Esophagus (tissue), 2 donors: ENCODE results near the gene SLC24A4. TPM values are rescaled to one million over a fixed set of nuclear protein-coding genes. Genes with fewer than 3 reads are reported as not detected.
A peak's percentile ranks its signal among the peaks of the same experiment; 100 is the strongest.

Experiments used
- H3K27ac ChIP-seq, 2 donors: one replicate each; pipeline ENCODE4 v1.5.1; 2013; ENCODE audit warnings: low read depth in 2 of 2, mild to moderate bottlenecking in 2 of 2, inconsistent platforms in 1 of 2, low read length in 1 of 2, moderate library complexity in 1 of 2
- H3K27me3 ChIP-seq, 2 donors: one replicate each; pipeline ENCODE4 v1.6.1; 2013; ENCODE audit warnings: low read length in 2 of 2, control low read depth in 1 of 2, mild to moderate bottlenecking in 1 of 2; ENCODE audit not compliant: insufficient read depth in 2 of 2, control insufficient read depth in 1 of 2
- H3K36me3 ChIP-seq, 2 donors: one replicate each; pipeline ENCODE4 v1.6.1; 2013; ENCODE audit warnings: low read length in 1 of 2; ENCODE audit not compliant: control insufficient read depth in 2 of 2, insufficient read depth in 2 of 2
- H3K4me1 ChIP-seq, 2 donors: one replicate each; pipeline ENCODE4 v1.6.1; 2013; ENCODE audit warnings: low read length in 1 of 2; ENCODE audit not compliant: control insufficient read depth in 2 of 2, insufficient read depth in 2 of 2
- H3K4me3 ChIP-seq, 2 donors: one replicate each; pipeline ENCODE4 v1.5.1; 2013; ENCODE audit warnings: low read length in 2 of 2, mild to moderate bottlenecking in 2 of 2, low read depth in 1 of 2, moderate library complexity in 1 of 2
- H3K9me3 ChIP-seq, 2 donors: one replicate each; pipeline ENCODE4 v1.6.1; 2013; ENCODE audit warnings: mild to moderate bottlenecking in 2 of 2, low read depth in 1 of 2, low read length in 1 of 2, moderate library complexity in 1 of 2; ENCODE audit not compliant: control insufficient read depth in 2 of 2, insufficient read depth in 1 of 2
- WGBS, 2 donors: extraction: QIAGEN DNeasy Blood & Tissue Kit; methylation state at CpG; one replicate each; pipeline ENCODE4 v1.1.7; 2013; 5-methylcytosine and 5-hydroxymethylcytosine counted together
- polyA plus RNA-seq, 2 donors: library from polyadenylated mRNA; stranded (reverse); fragments of 200-250 nt; gene quantifications; one replicate each; pipeline ENCODE4 v1.2.3, GENCODE V29; 2013
- donor health status: healthy with polysubstance abuse.
- donor health status: Bipolar disorder and iron deficiency.

SLC24A4 gene
- polyA plus RNA-seq, 2 donors: 0.04 TPM

DNA sequence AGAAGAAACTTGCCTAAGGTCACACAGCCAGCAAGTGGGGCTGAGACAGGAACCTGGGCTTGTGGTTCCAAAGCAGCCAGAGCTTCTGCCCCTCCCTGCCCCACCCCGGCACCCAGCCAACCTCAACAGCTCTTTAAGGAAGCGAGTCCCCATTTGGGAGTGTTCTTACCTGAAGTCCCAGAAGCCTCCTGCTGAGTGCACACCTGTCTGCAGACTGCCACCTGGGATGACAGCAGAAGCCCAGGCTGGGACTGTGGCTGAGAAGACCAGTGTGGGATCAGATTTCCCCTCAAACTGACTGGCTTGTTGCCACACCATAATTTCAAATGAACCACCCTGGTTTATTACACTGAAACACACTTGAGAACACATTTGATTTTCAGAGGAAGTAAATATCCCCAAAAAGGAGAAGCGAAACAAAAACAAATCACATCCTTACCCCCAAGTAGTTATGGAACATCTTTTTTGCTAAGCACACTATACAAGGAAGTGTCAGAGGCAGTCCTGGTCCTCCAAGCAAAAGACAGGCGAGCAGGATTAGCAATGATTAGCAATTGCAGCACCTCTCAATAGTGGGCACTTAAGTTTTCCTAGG, 184.3 kb downstream of the SLC24A4 start:
- no peaks in the 10 kb centered on the region for H3K27me3 ChIP-seq
- H3K4me3 ChIP-seq: no peak overlapping the region
- WGBS, 2 donors: 59 to 60% methylated on average over 4 of the region's 4 CpGs
- H3K27ac ChIP-seq: peak overlapping the region in 1 of 2 donors; percentile 50
- peaks cover 0 to 4% of the 10 kb centered on the region in 2 donors for H3K4me1 ChIP-seq
- H3K36me3 ChIP-seq: no peaks in the 10 kb centered on the region
- no peaks in the 10 kb centered on the region for H3K9me3 ChIP-seq

DNA sequence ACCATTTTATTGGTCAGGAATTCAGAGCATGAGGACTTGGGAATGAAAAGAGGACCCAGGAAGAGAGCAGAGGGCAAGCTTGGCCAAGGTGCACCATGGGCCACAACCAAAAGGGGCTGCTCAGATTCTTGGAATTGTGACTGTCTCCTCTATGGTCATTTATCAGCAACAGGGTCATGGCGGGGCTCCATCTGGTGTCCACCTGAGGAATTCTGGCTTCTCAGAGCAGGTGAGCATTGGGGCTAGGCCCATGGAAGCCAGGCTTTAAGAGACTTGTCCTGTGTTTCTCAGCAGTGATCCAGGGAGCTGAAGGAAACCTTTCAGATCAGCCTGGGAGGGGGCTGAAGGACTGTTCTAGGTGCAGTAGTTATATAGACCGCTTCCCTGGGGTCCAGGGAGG, 188.0 kb downstream of the SLC24A4 start:
- no peak overlapping the region for H3K27ac ChIP-seq

DNA sequence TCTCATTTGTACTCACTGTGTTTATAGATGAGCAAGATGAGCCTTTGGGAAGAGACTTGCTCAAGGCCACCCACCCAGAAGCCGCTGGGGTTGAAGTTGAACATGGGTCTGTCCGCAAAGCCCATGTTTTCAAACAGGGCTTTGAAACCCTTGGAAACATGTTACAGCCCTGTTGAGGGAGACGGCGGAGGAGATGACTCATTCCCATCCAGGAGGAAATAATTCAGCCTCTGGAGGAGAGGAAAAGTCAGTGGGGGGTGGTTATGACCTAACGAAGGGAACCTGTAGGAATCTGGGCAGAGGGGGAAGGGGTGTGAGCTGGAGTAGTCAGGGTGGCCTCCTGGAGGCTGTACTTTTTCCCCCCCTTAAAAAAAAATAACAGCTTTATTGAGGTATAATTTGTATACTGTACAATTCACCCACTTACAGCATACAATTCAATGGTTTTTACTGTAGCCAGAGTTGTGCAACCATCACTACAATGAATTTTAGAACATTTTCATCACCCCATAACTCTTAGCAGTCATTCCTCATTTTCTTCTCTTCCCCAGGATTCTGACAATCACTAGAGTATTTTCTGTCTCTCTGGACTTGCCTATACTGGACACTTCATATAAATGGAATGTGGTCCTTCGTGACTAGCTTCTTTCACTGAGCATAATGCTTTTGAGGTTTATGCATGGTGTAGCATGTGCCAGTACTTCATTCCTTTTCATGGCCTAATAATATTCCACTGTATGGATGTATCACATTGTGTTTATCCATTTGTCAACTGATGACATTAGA, 188.7 kb downstream of the SLC24A4 start:
- Histone ChIP-seq H3K27me3 (no peaks in the 10 kb centered on the region), H3K9me3 (peaks cover 0 to 2% of the 10 kb centered on the region in 2 donors), H3K4me1 (peaks cover 0 to 8% of the 10 kb centered on the region in 2 donors), H3K27ac (no peak overlapping the region), H3K36me3 (no peaks in the 10 kb centered on the region), H3K4me3 (no peak overlapping the region)
- WGBS, 2 donors: 31 to 56% methylated on average over 6 of the region's 6 CpGs

More for the DNA sequence above, 188.0 kb downstream of the SLC24A4 start:
- peaks cover 0 to 8% of the 10 kb centered on the region in 2 donors for H3K4me1 ChIP-seq
- no peaks in the 10 kb centered on the region for H3K27me3 ChIP-seq
- H3K9me3 ChIP-seq: peaks cover 0 to 2% of the 10 kb centered on the region in 2 donors
- H3K4me3 ChIP-seq: no peak overlapping the region
- H3K36me3 ChIP-seq: no peaks in the 10 kb centered on the region
- WGBS, 2 donors: 86% methylated on average over 2 of the region's 2 CpGs

DNA sequence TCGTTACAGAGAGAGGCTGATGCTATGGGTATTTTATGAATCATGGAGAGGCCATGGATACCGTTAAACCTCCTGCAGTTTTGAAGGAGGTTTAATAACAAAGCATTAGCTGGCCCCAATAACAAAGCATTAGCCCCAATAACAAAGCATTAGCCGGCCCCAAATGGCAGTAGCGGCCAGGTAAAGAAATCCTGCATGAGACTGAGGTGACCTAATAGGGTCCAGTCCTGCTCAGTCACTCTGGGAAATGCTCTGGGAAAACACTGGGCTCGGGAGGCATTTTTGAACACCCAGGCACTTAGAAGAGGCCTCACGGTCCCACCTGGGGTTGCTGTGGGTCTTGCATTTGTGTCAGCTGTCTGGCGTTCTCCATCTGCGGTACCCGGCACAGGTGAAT, 189.8 kb downstream of the SLC24A4 start:
- Histone ChIP-seq H3K27me3 (no peaks in the 10 kb centered on the region), H3K4me3 (peak overlapping the region; percentile 68 to 75), H3K9me3 (peaks cover 0 to 2% of the 10 kb centered on the region in 2 donors), H3K4me1 (peaks cover 0 to 10% of the 10 kb centered on the region in 2 donors), H3K36me3 (no peaks in the 10 kb centered on the region), H3K27ac (peak overlapping the region; percentile 72 to 81)
- WGBS, 2 donors: 65 to 69% methylated on average over 9 of the region's 9 CpGs

DNA sequence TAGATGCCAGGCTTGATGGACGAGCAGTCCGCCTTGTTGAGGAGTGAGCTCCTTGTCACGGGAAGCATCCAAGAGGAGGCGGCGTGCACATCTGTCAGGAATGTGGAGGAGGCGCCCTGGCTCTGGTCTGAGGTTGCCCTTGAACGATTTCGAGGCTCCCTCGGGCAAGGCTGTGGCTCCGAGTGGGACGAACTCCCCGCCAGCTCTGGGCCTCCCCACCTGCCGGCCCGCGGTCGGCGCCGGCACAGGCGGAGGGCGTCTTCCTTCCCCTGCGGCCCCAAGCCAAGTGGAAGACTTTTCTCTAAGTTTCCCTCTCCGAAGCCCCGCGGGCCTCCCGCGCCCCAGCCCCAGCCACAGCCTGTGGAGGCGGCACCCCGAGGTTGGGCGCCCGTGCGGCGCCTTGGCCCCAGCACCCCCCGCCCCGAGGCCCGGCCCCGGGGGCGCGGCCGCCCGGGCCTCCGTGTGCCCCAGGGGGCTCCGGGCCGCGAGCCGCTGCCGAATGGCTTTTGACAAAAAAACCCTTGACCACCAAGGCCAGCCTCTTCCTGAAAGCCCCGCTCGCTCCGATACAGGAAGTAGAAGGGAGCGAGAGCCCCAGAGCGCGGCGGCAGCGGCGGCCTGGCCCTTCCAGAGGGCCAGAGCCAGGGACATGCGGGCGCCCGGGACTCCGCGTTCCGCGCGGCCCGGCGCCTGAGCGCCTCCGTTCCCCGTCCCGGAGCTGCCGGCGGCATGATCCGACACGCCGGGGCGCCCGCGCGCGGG, 190.4 kb downstream of the SLC24A4 start, which contains the start of gene RIN3:
TSS of gene RIN3 (plus strand) at position 578 of the 762 bp plus-strand sequence. CDS start at position 730, 152 bp downstream.
- Histone ChIP-seq H3K36me3 (no peaks in the 10 kb centered on the region), H3K27ac (peak within 1 kb of the TSS; percentile 72 to 81), H3K27me3 (no peaks in the 10 kb centered on the region), H3K4me3 (peak within 1 kb of the TSS; percentile 68 to 75), H3K4me1 (peaks cover 0 to 11% of the 10 kb centered on the region in 2 donors), H3K9me3 (peaks cover 0 to 2% of the 10 kb centered on the region in 2 donors)
- WGBS, 2 donors: 2 to 3% methylated on average over 62 to 79 of the region's 79 CpGs

DNA sequence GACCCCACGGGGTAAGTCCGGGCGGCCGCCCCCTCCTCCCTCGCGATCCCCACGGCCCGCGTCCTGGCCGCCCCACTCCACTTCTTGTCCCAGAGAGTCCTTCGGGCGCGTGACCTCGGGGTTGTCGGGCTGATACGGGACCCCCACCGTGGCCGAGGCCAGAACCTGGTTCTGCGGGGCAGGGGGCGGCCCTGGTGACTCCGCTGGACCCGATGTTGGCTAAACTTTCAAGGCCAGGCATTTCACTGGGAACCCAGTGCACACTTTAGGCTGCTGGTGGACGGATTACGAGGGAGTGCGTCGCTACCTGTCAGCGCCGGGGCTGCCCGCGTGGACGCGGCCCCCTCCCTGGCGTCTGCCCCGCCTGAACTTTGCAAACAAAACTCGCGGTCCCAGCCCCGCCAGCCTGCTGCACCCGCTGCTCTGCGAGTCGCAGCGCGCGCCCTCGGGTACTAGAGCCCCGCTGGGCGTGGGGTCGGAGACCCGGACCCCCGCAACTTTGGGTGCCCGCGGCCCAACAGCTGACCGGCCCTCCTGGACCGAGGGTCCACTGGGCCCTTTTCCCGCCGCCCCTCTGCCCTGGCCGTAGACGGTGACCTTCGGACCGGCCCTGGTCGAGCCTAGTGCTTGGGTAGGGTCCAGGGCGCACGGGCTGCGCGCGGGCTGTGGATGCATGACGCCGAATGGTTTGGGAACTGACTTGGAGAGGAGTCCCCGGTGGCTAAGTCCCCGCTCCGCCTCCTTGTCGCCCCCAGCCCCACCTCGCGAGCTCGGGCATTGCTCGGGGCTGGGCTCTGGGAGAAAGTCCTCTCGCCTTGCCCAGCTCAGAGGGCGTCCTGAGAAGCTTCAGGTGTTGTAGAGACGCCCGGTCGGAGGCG, 191.2 kb downstream of the SLC24A4 start:
- Histone ChIP-seq H3K9me3 (peaks cover 0 to 2% of the 10 kb centered on the region in 2 donors), H3K27ac (peak overlapping the region; percentile 72 to 81), H3K4me1 (peaks cover 0 to 11% of the 10 kb centered on the region in 2 donors), H3K4me3 (peak overlapping the region; percentile 68 to 75), H3K36me3 (no peaks in the 10 kb centered on the region), H3K27me3 (no peaks in the 10 kb centered on the region)
- 12% methylated on average over 67 to 81 of the region's 81 CpGs for WGBS, 2 donors

DNA sequence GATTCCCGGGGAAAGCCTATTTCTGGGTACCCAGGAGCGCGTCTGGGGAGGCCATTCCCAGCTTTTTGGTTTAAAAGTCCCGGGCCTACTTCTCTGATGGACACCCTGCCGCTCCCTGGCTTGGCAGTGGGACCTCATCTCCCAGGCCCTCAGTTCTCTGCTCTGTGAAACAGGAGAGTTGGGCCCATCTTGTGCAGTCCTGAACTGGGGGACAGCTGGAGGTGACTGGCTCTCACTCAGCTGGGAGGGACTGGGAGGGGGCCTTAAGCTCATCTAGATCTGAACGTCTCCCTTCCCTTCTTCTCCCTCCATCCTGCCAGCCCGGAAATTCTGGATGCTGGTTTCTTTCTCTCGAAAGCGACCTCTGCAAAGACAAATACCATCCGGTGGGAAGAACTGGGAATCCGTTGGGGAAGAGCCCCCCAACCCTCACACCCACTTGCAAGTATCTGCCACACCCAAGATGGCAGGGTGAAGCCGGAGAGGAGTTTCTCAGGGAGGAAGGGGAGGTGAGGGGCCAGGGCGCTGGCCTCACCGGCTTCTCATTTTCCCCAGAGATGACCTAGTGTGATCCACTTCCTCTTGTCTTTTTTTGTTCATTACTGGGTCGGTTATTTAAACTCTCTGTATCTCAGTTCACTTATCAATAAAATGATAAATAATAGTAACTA, 192.0 kb downstream of the SLC24A4 start:
- no peaks in the 10 kb centered on the region for H3K36me3 ChIP-seq
- peak overlapping the region in 1 of 2 donors; percentile 72 for H3K27ac ChIP-seq
- H3K27me3 ChIP-seq: no peaks in the 10 kb centered on the region
- peaks cover 0 to 2% of the 10 kb centered on the region in 2 donors for H3K9me3 ChIP-seq
- peaks cover 0 to 15% of the 10 kb centered on the region in 2 donors for H3K4me1 ChIP-seq
- 56 to 63% methylated on average over 15 of the region's 15 CpGs for WGBS, 2 donors
- peak overlapping the region; percentile 68 to 75 for H3K4me3 ChIP-seq

DNA sequence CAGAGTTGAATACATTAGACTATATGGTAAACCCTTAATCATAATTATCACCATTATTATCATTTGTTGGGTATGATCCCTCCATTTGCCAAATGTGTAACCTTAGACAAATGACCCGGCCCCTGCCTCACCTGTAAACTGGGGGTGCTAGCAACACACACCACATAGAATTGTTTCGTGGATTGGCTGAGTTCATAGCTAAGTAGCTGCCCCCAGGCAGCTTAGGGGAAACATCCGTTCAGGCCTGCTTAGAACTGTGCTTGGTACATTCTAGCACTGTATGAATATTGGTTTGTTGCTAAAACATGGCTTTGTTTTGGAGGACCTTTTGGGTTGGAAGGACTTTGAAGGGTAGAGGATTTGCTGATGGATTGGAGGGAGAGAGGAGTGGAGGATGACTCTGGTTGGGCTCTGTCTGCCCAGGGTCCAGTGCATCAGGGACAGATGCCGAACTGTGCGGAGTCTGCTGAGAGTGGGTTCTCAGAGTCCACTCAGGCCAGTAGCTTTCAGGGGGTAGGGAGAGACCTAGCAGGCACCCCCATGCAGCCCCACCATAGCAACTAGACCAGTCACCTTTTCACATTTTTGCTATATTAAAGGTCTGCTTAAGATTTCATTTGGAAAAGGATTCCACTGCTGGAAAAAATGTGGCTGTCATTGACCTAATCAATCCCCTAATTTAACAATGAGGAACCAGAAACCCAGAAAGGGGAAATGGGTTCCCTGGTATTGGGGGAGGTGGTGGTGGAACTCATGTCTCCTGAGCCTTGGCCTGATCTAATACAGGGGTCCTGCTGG, 192.8 kb downstream of the SLC24A4 start:
- Histone ChIP-seq H3K27ac (no peak overlapping the region), H3K4me3 (no peak overlapping the region), H3K27me3 (no peaks in the 10 kb centered on the region), H3K9me3 (peaks cover 0 to 2% of the 10 kb centered on the region in 2 donors), H3K4me1 (peaks cover 0 to 15% of the 10 kb centered on the region in 2 donors), H3K36me3 (no peaks in the 10 kb centered on the region)
- 74% methylated on average over 5 of the region's 5 CpGs for WGBS, 2 donors
